H9 (cell line): ENCODE measurements around the gene ESRP2. TPM values are rescaled to one million over a fixed set of nuclear protein-coding genes. Genes with fewer than 3 reads are reported as not detected.

ENCODE experiments used
- DNase-seq: peaks from one replicate; pipeline ENCODE4 v3.0.0-alpha.2; 2017
- H2AFZ ChIP-seq: one replicate; pipeline ENCODE4 v1.6.1; 2013; ENCODE audit warnings: mild to moderate bottlenecking, low read length, control low read depth, moderate library complexity
- H2AK5ac ChIP-seq: 2 replicates; pipeline ENCODE4 v1.6.1; 2013; ENCODE audit warnings: low read length, control low read depth, mixed read lengths; ENCODE audit not compliant: insufficient read length
- H2BK120ac ChIP-seq: one replicate; pipeline ENCODE4 v1.6.1; 2013; ENCODE audit warnings: low read depth, mild to moderate bottlenecking, low read length, control low read depth, inconsistent platforms; ENCODE audit not compliant: poor library complexity, severe bottlenecking
- H2BK12ac ChIP-seq: 2 replicates; pipeline ENCODE4 v1.6.1; 2013; ENCODE audit warnings: low read length, control low read depth, mixed read lengths, low read depth; ENCODE audit not compliant: insufficient read length
- H2BK15ac ChIP-seq: 2 replicates; pipeline ENCODE4 v1.6.1; 2013; ENCODE audit warnings: low read depth, low read length, control low read depth
- H2BK20ac ChIP-seq: one replicate; pipeline ENCODE4 v1.6.1; 2013; ENCODE audit warnings: low read depth, mild to moderate bottlenecking, low read length, control low read depth, inconsistent platforms; ENCODE audit not compliant: poor library complexity, severe bottlenecking
- H2BK5ac ChIP-seq: 2 replicates; pipeline ENCODE4 v1.6.1; 2013; ENCODE audit warnings: low read length, control low read depth, mixed read lengths; ENCODE audit not compliant: insufficient read length
- H3K14ac ChIP-seq: 2 replicates; pipeline ENCODE4 v1.6.1; 2013; ENCODE audit warnings: low read length, control low read depth; ENCODE audit not compliant: insufficient read depth
- H3K18ac ChIP-seq: 2 replicates; pipeline ENCODE4 v1.6.1; 2013; ENCODE audit warnings: low read depth, mild to moderate bottlenecking, mixed read lengths, low read length, control low read depth; ENCODE audit not compliant: insufficient read length
- H3K23ac ChIP-seq: 2 replicates; pipeline ENCODE4 v1.6.1; 2013; ENCODE audit warnings: low read length, control low read depth, mixed read lengths, low read depth; ENCODE audit not compliant: insufficient read length
- H3K23me2 ChIP-seq: 2 replicates; pipeline ENCODE4 v1.6.1; 2013; ENCODE audit warnings: low read depth, mild to moderate bottlenecking, mixed read lengths, low read length, control low read depth; ENCODE audit not compliant: insufficient read length, poor library complexity, severe bottlenecking
- H3K27ac ChIP-seq: 2 replicates; pipeline ENCODE4 v1.5.1; 2013; ENCODE audit warnings: low read length, control low read depth, mixed read lengths, low read depth; ENCODE audit not compliant: insufficient read length
- H3K27me3 ChIP-seq: 2 replicates; pipeline ENCODE4 v1.6.1; 2013; ENCODE audit warnings: low read length, control low read depth, inconsistent platforms; ENCODE audit not compliant: insufficient read depth
- H3K4ac ChIP-seq: 2 replicates; pipeline ENCODE4 v1.6.1; 2013; ENCODE audit warnings: low read depth, mild to moderate bottlenecking, control low read depth, inconsistent platforms, low read length, moderate library complexity
- H3K4me1 ChIP-seq: 2 replicates; pipeline ENCODE4 v1.6.1; 2013; ENCODE audit warnings: low read length, control low read depth, inconsistent platforms; ENCODE audit not compliant: insufficient read depth
- H3K4me2 ChIP-seq: 2 replicates; pipeline ENCODE4 v1.6.1; 2013; ENCODE audit warnings: low read length, control low read depth, mixed read lengths; ENCODE audit not compliant: insufficient read length, insufficient read depth
- H3K56ac ChIP-seq: 2 replicates; pipeline ENCODE4 v1.6.1; 2013; ENCODE audit warnings: low read depth, mild to moderate bottlenecking, mixed read lengths, low read length, control low read depth; ENCODE audit not compliant: insufficient read length
- H3K79me1 ChIP-seq: 2 replicates; pipeline ENCODE4 v1.6.1; 2013; ENCODE audit warnings: low read depth, mild to moderate bottlenecking, moderate library complexity, low read length, control low read depth, inconsistent platforms; ENCODE audit not compliant: insufficient read depth, poor library complexity, severe bottlenecking
- H3K79me2 ChIP-seq: 2 replicates; pipeline ENCODE4 v1.6.1; 2013; ENCODE audit warnings: low read length, control low read depth, inconsistent platforms; ENCODE audit not compliant: insufficient read depth
- H3K9ac ChIP-seq: 2 replicates; pipeline ENCODE4 v1.6.1; 2013; ENCODE audit warnings: low read length, control low read depth, mixed read lengths; ENCODE audit not compliant: insufficient read length; ENCODE audit errors: extremely low read depth
- H3K9me3 ChIP-seq: one replicate; pipeline ENCODE4 v1.6.1; 2013; ENCODE audit warnings: low read depth, low read length, inconsistent platforms; ENCODE audit not compliant: control insufficient read depth
- H3T11ph ChIP-seq: one replicate; pipeline ENCODE4 v1.6.1; 2013; ENCODE audit warnings: mild to moderate bottlenecking, low read length, control low read depth, inconsistent platforms
- H4K20me1 ChIP-seq: one replicate; pipeline ENCODE4 v1.6.1; 2013; ENCODE audit not compliant: control insufficient read depth, insufficient read length, insufficient read depth
- H4K5ac ChIP-seq: 2 replicates; pipeline ENCODE4 v1.6.1; 2013; ENCODE audit warnings: low read depth, mild to moderate bottlenecking, mixed read lengths, low read length, control low read depth; ENCODE audit not compliant: insufficient read length
- H4K8ac ChIP-seq: replicated peaks from 2 replicates; pipeline ENCODE4 v1.6.1; 2013; ENCODE audit warnings: low read length, control low read depth, mixed read lengths, low read depth; ENCODE audit not compliant: insufficient read length
- H4K91ac ChIP-seq: 2 replicates; pipeline ENCODE4 v1.6.1; 2013; ENCODE audit warnings: low read depth, mild to moderate bottlenecking, moderate library complexity, mixed read lengths, low read length, control low read depth; ENCODE audit not compliant: insufficient read length
- H3K27ac Mint-ChIP-seq, 3 experiments: 2 replicates in 2 of 3; 3 replicates in 1 of 3; pipeline ENCODE4 v1.8.0; 2020 to 2021; ENCODE audit warnings: mixed read lengths in 3 of 3, mild to moderate bottlenecking in 1 of 3, moderate library complexity in 1 of 3
- H3K27me3 Mint-ChIP-seq: 2 replicates; pipeline ENCODE4 v1.8.0; 2021; ENCODE audit warnings: low read depth, mild to moderate bottlenecking, moderate library complexity, mixed read lengths
- H3K36me3 Mint-ChIP-seq, 3 experiments: 2 replicates in 2 of 3; 3 replicates in 1 of 3; pipeline ENCODE4 v1.8.0; 2020 to 2021; ENCODE audit warnings: low read depth in 3 of 3, mixed read lengths in 3 of 3; ENCODE audit not compliant: insufficient read depth in 1 of 3
- H3K4me1 Mint-ChIP-seq, 2 experiments: 2 replicates each; pipeline ENCODE4 v1.8.0; 2020; ENCODE audit warnings: mixed read lengths in 2 of 2
- H3K4me3 Mint-ChIP-seq, 2 experiments: 2 replicates in 1 of 2; 3 replicates in 1 of 2; pipeline ENCODE4 v1.8.0; 2020 to 2021; ENCODE audit warnings: mild to moderate bottlenecking in 2 of 2, mixed read lengths in 2 of 2, moderate library complexity in 1 of 2
- H3K9me3 Mint-ChIP-seq, 2 experiments: 2 replicates in 1 of 2; 3 replicates in 1 of 2; pipeline ENCODE4 v1.8.0; 2020; ENCODE audit warnings: mild to moderate bottlenecking in 2 of 2, mixed read lengths in 2 of 2, moderate library complexity in 1 of 2
- CTCF ChIP-seq: fragments of 200-600 bp; sonication (generic); conservative IDR thresholded peaks from 3 replicates; pipeline ENCODE4 v1.8.0; 2021; ENCODE audit warnings: antibody characterized with exemption, mild to moderate bottlenecking
- WGBS: extraction: QIAGEN DNeasy Blood & Tissue Kit; methylation state at CpG from one replicate; pipeline ENCODE4 v1.1.7; 2013; ENCODE audit warnings: missing lambda C conversion rate, low lambda C conversion rate, mixed read lengths; ENCODE audit not compliant: insufficient read length; ENCODE audit errors: extremely low coverage; 5-methylcytosine and 5-hydroxymethylcytosine counted together
- total RNA-seq: library from RNA; stranded (reverse); gene quantifications from 2 replicates; pipeline ENCODE4 v1.2.1, GENCODE V29; 2021

The ESRP2 gene
- total RNA-seq, 1 experiment from 2014 or later = 59.5 TPM

GRCh38 chr16:68273459-68273858 lies 37.5 kb upstream of the ESRP2 start:
- TF ChIP-seq CTCF = no peak
- Histone ChIP-seq H3K14ac (no peak overlapping the region), H3K27ac (no peak overlapping the region), H3K9me3 (no peaks in the 10 kb centered on the region), H3K79me2 (peaks cover 1% of the 10 kb centered on the region; the same call in 1 of the 2 replicates), H4K91ac (no peak overlapping the region), H2AFZ (no peak overlapping the region), H2BK12ac (no peak overlapping the region), H3K4me1 (no peaks in the 10 kb centered on the region), H2BK5ac (no peak overlapping the region), H3K18ac (no peak overlapping the region), H3K79me1 (peaks cover 3% of the 10 kb centered on the region), H2AK5ac (no peak overlapping the region), H2BK20ac (no peak overlapping the region), H2BK120ac (no peak overlapping the region), H4K20me1 (no peaks in the 10 kb centered on the region), H4K5ac (no peak overlapping the region), H3K4me2 (no peak overlapping the region), H3K9ac (no peak overlapping the region), H4K8ac (no peak overlapping the region), H3K27me3 (no peaks in the 10 kb centered on the region), H3K23me2 (no peaks in the 10 kb centered on the region), H3K23ac (no peak overlapping the region), H2BK15ac (no peak overlapping the region), H3K4ac (no peak overlapping the region), H3K56ac (no peak overlapping the region), H3T11ph (no peak overlapping the region)
- Mint-ChIP-seq H3K9me3 (no peaks in the 10 kb centered on the region), H3K36me3 (peaks cover 16 to 25% (median 16%) of the 10 kb centered on the region in 3 experiments; a peak in 5 of 7 replicates), H3K27me3 (no peaks in the 10 kb centered on the region), H3K4me1 (peaks cover 6 to 9% of the 10 kb centered on the region in 2 experiments), H3K4me3 (no peak overlapping the region), H3K27ac (peak overlapping the region in 2 of 3 experiments; percentile 10 to 45; a peak in 3 of 7 replicates)
- WGBS = no CpG with 5 or more reads among the region's 5 CpGs
- no peak for DNase-seq
